HG02870 (cell line): Measurements from ENCODE around the gene SCP2.

Source experiments
- ATAC-seq: cut with Tn5 transposase; IDR thresholded peaks from one replicate; pipeline ENCODE4 v1.9.1; 2021; ENCODE audit warnings: mild to moderate bottlenecking, moderate library complexity; ENCODE audit not compliant: unreplicated experiment

The SCP2 gene

DNA sequence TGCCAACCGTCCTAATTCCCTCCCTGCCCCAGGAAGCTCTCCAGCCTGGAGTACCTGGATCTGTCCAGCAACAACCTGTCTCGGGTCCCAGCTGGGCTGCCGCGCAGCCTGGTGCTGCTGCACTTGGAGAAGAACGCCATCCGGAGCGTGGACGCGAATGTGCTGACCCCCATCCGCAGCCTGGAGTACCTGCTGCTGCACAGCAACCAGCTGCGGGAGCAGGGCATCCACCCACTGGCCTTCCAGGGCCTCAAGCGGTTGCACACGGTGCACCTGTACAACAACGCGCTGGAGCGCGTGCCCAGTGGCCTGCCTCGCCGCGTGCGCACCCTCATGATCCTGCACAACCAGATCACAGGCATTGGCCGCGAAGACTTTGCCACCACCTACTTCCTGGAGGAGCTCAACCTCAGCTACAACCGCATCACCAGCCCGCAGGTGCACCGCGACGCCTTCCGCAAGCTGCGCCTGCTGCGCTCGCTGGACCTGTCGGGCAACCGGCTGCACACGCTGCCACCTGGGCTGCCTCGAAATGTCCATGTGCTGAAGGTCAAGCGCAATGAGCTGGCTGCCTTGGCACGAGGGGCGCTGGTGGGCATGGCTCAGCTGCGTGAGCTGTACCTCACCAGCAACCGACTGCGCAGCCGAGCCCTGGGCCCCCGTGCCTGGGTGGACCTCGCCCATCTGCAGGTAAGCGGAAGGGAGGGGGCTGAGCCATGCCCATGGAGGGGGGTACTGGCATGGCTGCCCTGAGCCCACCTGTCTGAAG, 151.4 kb downstream of the SCP2 start:
- no peak for ATAC-seq

DNA sequence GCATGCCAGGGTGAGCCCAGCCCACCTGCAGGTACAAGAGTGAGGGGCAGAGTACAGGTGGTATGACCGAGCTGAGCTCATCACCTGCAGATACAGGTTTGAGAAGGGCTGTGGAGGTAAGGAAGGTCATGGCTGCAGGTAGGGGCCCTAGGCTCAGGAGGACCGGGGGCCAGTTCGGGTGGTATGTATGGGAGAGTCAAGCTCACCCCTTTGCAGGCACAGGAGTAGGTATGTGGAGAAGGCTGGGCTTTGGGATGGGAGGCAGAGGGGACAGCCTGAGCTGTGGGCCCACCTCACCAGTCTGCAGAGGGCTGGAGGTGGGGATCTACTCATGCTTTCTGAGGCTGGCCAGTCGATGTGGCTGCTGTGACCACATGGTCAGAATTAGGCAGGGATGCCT, 152.2 kb downstream of the SCP2 start:
- ATAC-seq = no peak

DNA sequence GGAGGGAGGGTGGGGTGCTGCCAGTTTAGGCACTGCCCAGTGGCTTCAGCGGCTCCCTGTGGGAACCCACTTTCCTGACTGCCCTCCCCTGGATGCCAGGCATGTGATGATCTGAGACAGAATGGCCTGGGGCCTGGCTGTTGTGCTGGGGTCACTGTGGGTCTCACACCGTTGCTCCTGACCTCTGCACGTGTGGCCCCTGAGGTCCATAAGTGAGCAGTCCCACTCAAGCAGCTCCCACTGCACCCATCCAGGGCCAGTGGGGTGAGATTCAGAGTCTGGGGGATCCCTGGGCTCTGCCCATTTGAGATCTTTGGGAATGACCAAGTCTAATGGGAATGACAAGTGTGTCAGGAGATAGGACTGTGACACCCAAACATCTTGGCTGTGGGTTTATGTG, 153.0 kb downstream of the SCP2 start:
- no peak for ATAC-seq

DNA sequence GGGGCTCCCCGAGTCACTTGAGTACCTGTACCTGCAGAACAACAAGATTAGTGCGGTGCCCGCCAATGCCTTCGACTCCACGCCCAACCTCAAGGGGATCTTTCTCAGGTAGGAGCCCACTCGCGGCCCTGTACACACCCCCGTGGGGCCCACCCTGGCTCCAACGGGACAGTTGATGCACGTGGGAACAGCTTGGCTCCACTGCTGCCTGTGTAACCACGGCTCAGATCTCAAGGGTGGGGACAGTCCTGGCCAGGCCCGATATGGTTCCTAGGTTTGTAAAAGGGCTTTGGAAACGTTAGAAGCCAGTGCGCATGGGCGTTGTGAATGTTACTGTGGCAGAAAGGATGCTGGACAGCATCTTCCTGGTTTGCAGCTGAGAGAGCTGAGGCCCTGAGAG, 153.7 kb downstream of the SCP2 start:
- ATAC-seq = no peak

DNA sequence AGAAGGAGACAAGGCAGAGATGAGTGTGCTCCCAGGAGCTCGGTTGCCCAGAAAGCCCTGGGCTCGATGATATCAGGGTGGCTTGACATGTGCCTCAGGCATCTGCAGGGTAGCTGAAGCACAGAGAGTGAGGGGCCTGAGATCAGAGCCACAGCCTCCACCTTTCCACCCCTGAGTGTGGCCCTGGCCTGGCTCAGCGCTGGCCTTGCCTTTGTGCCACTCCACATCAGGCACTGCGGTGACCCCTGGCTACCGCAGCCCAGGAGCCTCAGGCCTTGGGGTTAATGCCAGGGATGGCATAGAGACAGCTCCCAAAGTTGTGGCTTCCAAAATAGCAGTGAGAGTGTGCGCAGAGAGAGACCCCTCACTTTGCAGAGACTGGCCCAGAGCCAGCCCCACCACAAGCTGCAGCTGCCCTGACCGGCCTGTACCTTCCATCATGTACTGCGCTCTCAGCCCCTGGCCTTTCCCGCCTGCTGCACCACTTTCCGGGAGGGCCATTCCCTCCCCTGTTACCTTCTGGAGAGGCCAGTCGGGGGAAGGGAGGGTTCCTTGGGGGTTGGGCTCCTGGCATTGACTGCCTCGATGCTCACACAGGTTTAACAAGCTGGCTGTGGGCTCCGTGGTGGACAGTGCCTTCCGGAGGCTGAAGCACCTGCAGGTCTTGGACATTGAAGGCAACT, 154.4 kb downstream of the SCP2 start:
- no peak for ATAC-seq

DNA sequence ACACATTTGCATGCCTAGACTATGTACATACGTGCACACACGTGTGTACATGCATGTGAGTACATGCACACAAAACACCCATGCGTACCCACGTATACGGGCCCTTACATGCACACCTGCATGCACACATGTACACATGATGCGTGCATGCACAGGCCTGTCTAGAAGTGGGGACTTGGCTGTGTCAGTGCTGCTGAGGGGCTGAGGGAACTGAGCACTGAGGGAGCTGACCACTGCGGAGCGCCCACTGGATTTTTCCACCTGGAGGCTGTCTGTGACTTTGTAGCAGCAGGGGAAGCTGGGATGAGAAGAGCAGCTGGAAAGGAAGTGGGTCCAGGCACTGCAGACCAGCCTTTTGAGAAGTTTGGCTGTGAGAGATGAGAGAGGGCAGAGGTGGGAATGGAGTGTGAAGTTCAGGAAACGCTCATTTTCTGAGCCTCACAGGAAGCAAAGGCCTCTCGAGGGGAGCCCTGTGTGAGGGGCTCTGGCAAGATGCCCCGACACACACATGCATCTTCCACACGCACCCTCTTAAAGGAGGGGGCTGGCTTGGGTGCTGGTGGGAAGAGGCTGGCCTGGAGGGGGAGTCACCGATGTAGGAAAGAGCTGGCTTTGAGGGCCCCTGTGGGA, 155.9 kb downstream of the SCP2 start:
- ATAC-seq = no peak

DNA sequence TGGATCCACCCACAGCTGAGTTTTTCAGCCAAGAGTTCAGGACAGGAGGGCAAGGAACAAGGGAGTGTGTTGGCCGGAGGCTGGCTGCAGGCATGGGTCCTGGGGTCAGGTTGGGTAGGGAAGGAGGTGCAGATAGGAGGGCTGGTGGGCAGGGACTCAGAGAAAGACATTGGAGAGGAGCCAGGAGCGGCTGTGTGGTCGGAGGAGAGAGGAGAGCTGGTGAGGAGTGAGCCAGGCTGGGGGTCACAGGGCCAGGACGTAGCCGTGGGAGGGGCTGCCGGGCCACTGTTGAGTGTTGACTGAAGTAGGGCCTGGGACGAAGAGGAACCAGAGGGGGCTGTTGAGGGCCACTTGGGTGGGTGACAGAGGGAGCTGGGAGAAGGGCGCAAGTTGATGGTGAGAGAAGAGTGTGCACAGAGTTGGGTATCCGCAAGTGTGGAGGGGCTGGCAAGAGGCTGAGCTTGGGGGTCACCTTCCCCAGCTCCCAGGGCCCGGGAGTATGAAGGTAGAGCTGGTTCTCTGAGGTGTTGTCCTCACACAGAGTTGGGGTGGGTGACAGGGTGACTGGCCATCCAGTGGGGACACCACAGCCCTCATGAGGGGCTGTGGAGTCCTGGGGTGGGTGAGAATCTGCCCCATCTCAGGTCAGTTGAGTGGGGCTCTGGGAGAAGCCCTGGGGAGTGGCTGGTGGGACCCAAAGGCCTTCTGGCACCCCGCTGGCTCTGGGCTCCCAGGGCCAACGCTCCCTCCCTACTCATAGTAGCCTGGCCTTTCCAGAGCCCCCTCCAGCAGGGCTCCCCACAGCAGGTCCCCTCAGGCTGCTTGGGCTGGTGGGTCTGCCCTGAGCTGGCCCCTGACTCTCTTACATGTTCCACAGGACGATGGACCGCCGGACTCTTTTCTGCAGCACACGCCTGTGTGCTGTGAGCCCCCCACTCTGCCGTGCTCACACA, 156.8 kb downstream of the SCP2 start:
- no peak for ATAC-seq

DNA sequence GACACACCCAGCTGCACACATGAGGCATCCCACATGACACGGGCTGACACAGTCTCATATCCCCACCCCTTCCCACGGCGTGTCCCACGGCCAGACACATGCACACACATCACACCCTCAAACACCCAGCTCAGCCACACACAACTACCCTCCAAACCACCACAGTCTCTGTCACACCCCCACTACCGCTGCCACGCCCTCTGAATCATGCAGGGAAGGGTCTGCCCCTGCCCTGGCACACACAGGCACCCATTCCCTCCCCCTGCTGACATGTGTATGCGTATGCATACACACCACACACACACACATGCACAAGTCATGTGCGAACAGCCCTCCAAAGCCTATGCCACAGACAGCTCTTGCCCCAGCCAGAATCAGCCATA, 157.5 kb downstream of the SCP2 start:
- ATAC-seq = no peak

DNA sequence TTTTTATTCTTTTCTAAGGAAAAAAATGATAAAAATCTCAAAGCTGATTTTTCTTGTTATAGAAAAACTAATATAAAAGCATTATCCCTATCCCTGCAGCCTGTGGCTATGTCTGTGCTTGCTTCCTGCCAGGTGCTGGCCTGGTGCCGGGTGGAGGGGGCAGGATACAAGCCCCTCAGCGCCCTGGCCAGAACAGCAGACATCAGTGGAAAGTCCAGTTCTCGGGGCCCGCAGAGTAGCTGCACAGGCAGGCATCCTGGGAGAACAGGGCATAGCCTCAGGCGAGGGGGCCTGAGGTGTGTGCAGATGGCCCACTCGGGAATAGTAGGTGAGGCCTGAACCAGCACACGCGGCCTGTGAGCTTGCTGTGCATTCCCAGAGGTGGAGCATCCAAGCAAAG, 158.3 kb downstream of the SCP2 start:
- no peak for ATAC-seq

DNA sequence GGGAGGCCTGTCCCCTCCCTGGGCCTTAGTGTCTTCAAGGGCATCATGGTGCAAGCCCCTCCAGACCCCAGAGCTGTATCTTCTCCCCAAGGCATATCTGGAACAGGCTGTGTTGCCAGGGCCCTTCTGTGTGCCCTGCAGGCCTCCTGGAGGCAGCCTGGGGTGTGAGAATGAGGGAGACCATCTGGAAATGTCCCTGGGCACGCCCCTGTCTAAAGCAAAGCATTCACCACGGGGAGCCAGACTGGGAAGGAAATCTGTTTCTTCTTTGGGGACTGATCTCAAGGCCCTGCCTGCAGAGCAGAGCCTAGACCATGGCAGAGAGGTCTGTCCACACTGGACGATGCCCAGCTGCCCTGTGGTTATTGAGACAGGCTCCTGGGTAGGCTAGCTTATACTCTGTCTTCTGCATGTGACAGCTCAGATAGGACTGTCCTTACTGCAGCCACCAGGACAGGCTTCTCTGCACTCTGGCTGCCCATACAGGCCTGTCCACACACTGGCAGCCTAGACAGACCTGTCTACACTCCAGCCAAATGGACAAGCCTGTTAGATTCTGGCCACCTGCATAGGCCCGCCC, 159.5 kb downstream of the SCP2 start:
- ATAC-seq = no peak

DNA sequence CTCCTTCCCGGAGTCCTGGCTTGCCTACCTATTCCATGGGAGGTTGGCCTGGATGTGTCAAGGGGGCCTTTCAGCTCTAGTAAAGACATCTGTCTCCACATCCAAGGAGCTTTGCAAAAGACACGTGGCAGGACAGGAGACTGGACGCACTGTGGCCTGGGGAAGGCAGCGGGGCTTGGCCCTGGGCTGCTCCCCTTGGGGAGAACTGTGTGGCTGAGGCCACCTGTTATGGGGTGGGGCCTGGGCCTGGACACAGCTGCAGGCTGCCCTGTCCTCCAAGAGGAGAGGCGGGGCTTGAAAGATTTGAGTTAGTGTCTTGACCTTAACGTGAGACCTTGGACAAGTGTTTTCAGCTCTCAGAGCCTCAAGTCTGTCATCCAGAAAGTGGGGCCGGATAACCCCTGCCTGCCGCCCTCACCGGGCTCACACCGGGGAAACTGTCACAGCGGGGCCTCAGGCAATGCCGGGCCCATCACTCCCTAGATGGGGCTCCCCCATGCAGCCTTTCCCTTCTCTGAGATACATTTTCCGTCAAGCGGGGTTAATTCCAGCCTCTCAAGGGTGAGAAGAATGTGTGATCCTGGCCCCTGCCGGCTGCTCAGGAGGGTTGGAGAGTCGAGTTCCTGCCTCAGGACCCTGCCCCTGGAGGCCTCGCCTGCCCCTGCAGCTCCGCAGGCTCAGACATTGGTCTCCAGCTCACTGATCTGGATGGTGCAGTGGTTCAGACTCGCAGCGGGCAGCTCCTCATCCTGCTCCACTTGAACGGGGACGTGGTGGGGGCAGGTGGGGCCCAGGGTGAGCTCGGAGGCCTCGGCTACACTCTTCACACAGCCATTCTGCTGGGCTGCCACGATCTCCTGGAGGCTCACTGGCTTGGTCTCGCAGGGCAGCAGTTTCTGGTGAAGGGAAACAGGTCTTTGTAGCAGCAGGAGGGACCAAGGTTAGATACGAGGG, 160.5 kb downstream of the SCP2 start:
- no peak for ATAC-seq

DNA sequence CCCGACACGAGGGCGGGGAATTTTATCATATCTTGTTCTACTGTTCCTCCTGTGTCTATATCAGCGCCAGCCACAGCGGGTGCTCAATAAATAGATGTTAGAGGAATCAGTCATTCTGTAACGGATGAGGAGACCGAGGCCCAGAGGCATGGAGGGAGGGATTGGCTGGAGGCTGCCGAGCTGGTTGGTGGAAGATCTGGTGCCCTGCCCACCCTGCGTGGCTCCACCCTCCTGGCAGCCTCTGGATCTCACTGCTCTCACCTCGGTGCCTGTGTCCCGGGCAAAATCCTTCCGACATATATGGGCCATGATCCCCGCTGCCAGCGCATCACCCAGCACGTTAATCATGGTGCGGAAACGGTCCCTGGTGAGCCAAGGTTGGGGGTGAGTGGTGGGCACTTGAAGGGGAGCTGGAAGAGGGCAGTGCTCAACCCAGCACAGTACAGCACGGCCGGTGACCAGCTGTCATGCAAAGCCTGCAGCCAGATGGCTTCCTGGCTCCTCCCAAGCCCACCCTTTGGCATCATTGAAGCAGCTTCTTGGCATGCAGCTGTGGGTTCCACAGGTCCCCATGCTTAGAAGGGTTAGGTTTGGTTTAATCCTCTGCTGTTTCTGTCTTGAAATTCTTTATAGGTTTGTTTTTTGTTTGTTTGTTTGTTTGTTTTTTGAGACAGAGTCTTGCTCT, 161.7 kb downstream of the SCP2 start:
- ATAC-seq = no peak

DNA sequence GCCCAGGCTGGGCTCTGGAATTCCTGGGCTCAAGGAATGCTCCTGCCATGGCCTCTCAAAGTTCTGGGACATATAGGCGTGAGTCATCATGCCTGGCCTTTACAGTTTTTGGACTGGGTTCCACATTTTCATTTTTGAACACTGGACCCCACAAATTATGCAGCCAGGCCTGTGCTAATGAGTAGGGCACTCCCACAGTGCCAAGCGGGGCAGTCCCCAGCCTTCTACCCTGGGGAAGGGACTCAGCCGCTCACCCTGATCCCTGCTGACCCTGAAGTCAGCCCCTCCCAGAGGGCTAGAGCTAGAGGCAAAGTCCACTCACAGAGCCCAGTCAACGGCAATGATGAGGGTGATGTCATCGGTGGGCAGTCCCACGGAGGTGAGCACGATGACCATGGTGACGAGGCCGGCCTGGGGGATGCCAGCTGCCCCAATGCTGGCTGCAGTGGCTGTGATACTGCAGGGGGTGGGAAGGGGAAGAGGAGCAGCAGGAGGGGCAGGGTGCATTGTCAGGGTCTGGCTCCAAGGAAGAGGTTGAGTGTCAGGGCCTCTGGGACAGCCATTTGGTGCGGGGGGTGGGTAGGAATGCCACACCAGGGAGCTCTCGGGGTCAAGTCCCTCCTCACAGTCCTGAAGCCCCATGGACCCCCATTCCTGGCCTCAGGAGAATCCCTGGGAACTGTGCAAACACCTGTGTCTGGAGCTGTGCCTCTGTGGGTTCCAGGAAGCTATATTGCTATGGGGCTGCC, 162.6 kb downstream of the SCP2 start:
- ATAC-seq = no peak

DNA sequence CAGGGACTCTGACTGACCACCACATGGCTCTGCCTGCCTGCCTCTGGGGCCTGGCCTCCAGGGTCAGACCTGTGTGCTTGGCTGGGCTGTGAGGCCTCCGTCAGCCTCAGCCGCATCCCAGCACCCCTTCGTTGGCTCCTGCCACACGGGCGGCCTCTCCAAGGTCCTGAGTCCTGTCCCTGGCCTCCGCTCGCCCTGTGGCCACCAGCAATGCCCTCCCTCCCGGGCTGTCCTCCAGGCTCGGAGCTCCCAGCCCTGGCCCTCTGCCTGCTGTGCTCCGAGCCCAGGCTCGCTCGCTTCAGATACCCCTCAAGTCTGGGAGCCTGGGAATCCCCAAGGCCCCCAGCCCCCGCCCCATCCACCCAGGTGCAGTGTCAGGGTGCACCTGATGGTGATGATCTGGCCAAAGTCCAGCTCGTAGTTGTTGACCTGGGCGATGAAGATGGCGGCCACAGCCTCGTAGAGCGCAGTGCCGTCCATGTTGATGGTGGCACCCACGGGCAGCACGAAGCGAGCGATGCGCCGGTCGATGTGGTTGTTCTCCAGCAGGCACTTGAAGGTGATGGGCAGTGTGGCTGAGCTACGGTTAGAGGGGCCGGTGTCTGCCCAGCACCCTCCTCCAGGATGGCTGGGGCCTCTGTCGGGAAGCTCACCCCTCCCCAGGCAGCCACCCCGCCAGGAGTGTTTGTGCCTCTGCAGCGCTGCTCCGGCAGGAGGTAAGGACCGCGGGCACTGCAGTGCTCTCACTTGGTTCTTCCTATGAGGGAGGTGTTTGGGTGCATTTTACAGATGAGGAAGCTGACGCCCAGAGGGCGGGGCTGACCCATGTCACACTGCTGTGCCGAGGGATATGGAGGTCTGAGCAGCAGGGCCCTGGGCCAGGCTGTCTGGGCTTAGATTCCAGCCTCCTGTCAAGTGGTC, 163.4 kb downstream of the SCP2 start:
- ATAC-seq = no peak

DNA sequence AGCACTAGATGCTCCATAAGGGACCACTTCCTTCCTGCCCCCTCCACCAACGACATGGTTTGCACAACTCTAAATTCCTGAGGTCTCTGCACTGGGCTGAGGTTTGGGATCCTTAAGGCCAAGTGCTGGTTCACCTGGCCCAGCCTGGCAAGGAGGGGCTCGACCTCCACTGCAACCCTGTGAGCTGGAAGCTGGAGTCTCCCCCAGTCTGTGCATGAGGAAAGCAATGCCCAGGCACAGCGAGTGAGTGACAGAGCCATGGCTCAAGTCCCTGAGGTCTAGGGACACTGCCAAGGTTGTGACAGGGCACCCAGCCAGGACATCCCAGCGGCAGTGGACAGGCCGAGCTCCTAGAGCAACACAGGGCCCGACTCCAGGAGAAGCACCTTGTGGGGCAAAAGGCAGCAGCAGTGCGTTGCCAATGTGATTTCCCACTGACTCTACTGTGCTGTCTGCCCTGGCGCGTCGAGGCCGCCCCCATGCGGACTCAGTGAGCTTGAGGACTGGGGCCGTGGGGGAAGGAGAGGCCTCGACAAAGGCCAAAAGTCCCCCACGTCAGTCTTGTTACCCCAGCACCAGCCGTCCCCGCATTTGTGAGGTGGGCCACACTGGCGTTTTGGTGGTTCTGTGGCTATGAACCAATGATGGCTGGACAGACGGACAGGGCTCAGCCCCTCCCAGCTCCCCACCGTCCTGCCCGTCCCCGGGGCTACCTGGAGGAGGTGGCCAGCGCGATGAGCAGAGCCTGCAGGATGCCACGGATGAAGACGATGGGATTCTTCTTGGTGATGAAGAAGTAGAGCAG, 165.0 kb downstream of the SCP2 start:
- no peak for ATAC-seq

DNA sequence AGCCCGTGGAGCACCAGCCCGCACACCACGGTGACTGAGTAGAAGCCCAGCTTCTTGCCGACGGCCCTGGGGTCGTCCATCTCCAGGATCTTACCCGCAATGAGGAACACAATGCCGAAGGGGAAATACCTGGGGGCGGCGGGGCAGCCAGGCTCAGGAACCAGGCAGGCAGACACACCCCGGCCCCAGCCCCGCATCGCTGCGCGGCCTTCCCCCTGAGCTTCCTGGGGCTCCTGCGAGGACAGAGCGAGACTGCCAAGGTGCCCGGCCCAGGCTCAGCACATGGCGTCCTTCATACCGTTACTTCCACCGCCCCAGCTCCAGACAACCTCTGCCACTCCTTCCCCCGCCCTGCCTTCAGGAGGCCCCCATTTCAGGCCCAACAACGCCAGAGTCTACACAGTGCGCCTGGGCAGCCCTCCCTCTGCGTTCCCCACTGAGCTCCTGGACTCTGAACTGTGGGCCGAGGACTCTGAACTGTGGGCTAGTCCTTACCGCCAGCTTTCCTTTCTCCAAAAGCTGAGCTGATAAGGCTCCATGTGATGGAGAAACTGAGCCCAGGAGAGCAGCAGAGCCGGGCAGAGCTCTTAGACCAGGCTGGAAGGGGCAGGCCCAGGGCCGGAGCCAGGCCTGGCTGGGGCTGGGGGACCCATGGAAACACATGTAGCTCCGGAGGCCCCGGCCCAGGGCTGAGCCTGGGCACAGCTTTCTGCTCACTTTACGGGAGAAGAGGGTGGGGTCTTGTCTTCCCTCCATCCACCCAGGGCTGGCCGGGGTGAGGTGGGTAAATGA, 165.8 kb downstream of the SCP2 start:
- no peak for ATAC-seq
